Measurements from ENCODE around the gene PLXND1.
"Not testable (repeated sequence)": the region's sequence is repeated elsewhere in the genome, so short reads cannot be mapped to it uniquely, and the experiment has no call there.

PLXND1 gene, protein sequence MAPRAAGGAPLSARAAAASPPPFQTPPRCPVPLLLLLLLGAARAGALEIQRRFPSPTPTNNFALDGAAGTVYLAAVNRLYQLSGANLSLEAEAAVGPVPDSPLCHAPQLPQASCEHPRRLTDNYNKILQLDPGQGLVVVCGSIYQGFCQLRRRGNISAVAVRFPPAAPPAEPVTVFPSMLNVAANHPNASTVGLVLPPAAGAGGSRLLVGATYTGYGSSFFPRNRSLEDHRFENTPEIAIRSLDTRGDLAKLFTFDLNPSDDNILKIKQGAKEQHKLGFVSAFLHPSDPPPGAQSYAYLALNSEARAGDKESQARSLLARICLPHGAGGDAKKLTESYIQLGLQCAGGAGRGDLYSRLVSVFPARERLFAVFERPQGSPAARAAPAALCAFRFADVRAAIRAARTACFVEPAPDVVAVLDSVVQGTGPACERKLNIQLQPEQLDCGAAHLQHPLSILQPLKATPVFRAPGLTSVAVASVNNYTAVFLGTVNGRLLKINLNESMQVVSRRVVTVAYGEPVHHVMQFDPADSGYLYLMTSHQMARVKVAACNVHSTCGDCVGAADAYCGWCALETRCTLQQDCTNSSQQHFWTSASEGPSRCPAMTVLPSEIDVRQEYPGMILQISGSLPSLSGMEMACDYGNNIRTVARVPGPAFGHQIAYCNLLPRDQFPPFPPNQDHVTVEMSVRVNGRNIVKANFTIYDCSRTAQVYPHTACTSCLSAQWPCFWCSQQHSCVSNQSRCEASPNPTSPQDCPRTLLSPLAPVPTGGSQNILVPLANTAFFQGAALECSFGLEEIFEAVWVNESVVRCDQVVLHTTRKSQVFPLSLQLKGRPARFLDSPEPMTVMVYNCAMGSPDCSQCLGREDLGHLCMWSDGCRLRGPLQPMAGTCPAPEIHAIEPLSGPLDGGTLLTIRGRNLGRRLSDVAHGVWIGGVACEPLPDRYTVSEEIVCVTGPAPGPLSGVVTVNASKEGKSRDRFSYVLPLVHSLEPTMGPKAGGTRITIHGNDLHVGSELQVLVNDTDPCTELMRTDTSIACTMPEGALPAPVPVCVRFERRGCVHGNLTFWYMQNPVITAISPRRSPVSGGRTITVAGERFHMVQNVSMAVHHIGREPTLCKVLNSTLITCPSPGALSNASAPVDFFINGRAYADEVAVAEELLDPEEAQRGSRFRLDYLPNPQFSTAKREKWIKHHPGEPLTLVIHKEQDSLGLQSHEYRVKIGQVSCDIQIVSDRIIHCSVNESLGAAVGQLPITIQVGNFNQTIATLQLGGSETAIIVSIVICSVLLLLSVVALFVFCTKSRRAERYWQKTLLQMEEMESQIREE (N-terminal part only)

GRCh38 chr3:129606636-129607390 is at the start of gene PLXND1:
Gene PLXND1 (minus strand): TSS chr3:129606676. CDS start chr3:129606639, 37 bp downstream.
- no peak for DNase-seq (ENCODE audit: low read depth in 2 of 2)

- no peak for DNase-seq (ENCODE audit: low read depth in 2 of 2)
Measured at GRCh38 chr3:129655291-129655700, 48.8 kb upstream of the PLXND1 start.

DNA sequence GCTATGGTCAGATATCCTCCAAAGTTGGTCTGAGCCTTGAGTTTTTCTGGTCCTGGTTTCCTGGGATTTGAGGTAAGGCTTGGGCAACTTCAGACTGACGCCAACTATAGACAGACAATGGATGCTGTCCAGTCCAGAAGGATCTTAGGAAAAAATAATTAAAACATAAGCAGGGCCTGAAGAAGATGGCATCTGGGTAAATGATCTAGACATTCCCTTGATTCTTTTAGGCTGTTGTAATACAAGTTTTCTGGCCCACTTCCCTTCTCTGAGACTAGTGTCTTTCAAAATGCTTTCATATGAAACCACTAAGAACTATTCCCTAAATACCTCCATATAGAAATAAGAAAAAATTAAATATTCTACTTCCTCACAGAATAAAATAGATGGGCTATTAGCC is 47.7 kb upstream of the PLXND1 start:
- DNase-seq (ENCODE audit: low read depth in 2 of 2), result no peak

DNA sequence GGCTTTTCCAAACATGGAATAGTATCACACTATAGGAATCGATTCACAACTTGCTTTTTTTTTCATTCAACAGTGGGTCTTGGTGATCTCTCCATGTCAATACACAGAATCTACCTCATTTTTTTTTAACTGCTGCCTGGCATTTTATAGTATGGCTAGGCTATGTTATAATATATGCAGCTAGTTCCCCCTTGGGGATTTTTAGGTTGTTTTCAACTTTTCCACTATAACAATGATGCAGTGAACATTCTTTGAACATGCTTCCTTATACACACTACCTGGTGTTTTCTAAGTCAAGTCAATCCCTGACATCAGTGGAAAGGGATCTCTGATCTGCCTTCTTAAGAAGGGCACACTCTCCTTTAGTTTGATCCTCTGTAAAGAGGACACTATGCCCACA is 46.5 kb upstream of the PLXND1 start:
- no peak for DNase-seq (ENCODE audit: low read depth in 2 of 2)

GRCh38 chr3:129651435-129652202 is 45.1 kb upstream of the PLXND1 start:
- DNase-seq (ENCODE audit: low read depth in 2 of 2), result no peak

DNA sequence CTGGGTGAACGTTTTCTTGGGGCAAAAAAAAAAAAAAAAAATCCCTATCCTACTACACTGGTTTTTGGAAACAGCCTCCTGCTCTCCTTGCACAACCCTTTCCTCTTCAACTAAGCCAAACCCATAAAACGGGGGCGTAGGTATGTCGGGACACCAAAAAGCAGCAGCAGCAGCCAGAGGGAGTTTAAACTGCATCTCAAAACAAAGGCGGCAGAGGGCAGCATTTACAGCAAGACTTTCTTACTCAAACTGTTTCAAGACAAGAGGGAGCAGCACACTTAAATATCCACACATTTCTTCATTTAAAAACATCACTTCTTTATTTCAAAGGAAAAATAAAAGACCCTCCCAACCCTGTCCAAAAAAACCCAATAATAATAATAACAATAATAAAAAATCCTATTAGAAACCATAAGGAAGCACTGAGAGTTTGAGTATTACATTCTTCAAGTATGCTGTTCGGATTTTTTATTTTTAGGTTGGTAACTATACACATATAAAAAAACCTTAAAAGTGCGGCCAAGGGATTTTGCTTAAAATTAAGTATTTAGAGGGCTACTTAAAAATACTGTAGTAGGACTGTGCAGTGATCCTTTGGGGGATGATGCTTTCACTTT is 43.9 kb upstream of the PLXND1 start:
- peak; percentile 20 to 32 for DNase-seq (ENCODE audit: low read depth in 2 of 2)

GRCh38 chr3:129648391-129648790 is 41.9 kb upstream of the PLXND1 start:
- DNase-seq (ENCODE audit: low read depth in 2 of 2), result no peak

- no peak for DNase-seq (ENCODE audit: low read depth in 2 of 2)
Measured at GRCh38 chr3:129645286-129645685, 38.8 kb upstream of the PLXND1 start.

DNA sequence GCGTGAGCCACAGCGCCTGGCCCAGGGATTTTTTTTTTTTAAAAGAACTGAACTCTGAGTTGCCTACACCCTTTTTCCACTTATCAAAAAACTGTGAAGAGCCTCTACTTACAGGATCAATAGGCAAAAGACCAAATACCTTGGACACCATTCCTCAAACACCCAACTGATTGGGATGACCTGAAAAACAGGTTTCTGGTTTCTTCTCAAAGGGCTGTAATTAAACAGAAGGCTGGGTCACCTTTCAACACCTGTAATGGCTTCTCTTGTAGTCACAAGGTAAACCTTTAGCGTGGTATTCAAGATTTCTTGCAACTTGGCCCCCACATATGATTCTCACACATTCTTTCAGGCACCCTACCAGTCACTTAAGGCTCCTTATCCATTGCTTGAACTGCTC is 38.4 kb upstream of the PLXND1 start:
- DNase-seq (ENCODE audit: low read depth in 2 of 2), result no peak

- DNase-seq (ENCODE audit: low read depth in 2 of 2), result not testable (repeated sequence)
Measured at GRCh38 chr3:129641567-129642260, 35.2 kb upstream of the PLXND1 start.

DNA sequence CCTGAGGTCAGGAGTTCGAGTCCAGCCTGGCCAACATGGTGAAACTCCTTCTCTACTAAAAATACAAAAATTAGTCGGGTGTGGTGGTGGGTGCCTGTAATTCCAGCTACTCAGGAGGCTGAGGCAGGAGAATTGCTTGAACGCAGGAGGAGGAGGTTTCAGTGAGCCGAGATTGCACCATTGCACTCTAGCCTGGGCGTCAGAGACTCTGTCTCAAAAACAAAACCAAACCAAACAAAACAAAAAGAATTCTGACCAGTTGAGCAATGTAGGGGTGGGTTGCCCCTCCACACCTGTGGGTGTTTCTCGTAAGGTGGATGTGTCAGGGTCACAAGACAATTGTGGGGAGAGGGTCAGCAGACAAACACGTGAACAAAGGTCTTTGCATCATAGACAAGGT is 34.5 kb upstream of the PLXND1 start:
- not testable (repeated sequence) for DNase-seq (ENCODE audit: low read depth in 2 of 2)

- DNase-seq (ENCODE audit: low read depth in 2 of 2), result no peak
Measured at GRCh38 chr3:129638481-129638880, 32.0 kb upstream of the PLXND1 start.

- no peak for DNase-seq (ENCODE audit: low read depth in 2 of 2)
Measured at GRCh38 chr3:129636082-129636481, 29.6 kb upstream of the PLXND1 start.

GRCh38 chr3:129635656-129636055 is 29.2 kb upstream of the PLXND1 start:
- no peak for DNase-seq (ENCODE audit: low read depth in 2 of 2)

DNA sequence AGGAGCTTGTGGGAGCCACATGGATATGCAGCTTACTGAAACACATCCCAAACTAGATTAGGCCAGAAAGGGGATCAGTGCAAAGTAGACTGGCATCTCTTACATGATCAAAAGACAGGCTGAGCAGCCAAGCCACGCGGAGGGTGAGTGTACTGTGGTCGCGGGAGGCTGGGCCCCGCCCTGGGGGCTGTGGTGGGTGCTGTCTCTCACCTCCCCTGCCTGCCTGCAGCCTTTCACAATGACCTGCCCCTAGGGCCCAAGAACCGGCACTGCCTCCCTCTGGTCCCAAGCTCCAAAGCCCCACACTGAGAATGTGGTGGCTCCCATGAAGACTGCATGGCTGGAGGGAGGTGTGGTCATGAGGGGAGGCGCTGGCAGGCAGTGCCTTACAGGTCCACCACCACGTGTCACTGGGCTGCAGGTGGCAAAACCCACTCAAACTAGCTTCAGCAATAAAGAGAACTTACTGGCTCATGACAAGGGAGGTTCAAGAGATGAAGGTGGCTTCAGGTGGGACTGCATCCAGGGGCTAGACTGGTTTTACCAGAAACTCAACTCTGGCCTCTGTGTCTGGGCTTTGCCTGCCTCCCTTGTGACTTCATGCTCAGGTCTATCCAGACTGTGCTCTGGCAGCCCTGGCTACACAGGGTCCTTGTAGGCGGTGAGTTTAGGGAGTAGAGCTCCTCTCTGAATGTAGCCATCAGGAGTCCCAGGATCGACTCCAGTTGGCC is 27.4 kb upstream of the PLXND1 start:
- no peak for DNase-seq (ENCODE audit: low read depth in 2 of 2)

GRCh38 chr3:129632977-129633376 is 26.5 kb upstream of the PLXND1 start:
- DNase-seq (ENCODE audit: low read depth in 2 of 2), result no peak

GRCh38 chr3:129632556-129632955 is 26.1 kb upstream of the PLXND1 start:
- DNase-seq (ENCODE audit: low read depth in 2 of 2), result no peak

GRCh38 chr3:129632056-129632455 is 25.6 kb upstream of the PLXND1 start:
- no peak for DNase-seq (ENCODE audit: low read depth in 2 of 2)

DNA sequence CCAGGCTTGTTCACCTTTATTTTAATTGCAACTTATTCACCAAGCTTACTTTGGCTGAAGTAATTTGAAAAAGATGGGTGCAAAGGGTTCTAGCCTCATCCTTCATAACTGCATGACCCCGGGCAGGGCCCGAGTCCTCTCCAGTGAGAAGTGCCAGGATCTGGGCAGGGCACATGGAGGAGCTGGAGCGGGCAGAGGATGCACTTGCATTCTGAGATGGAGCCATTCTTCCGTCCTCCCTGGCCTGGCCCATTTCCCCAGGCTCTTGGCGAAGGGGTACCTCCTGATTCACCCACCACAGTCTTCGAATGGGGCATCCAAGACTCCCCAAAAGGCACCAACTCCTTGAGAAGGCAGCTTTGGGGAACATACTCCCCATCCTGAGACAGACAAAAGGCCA is 22.5 kb upstream of the PLXND1 start:
- no peak for DNase-seq (ENCODE audit: low read depth in 2 of 2)
